ENCODE measurements around the gene MYOM1.
A peak's percentile ranks its signal among the peaks of the same experiment; 100 is the strongest.

Gene MYOM1

GRCh38 chr18:3183103-3183717, 36.6 kb downstream of the MYOM1 start:
- no peak for DNase-seq

- DNase-seq = no peak
These were observed 39.4 kb downstream of the MYOM1 start for GRCh38 chr18:3180325-3180724.

GRCh38 chr18:3179430-3180089, 40.2 kb downstream of the MYOM1 start:
- DNase-seq = no peak

GRCh38 chr18:3177902-3178687, 41.7 kb downstream of the MYOM1 start:
- no peak for DNase-seq

GRCh38 chr18:3175195-3175758, 44.5 kb downstream of the MYOM1 start:
- no peak for DNase-seq

GRCh38 chr18:3172097-3172496, 47.7 kb downstream of the MYOM1 start:
- DNase-seq = no peak

- DNase-seq = no peak
These were observed 48.1 kb downstream of the MYOM1 start for GRCh38 chr18:3171631-3172030.

- no peak for DNase-seq
These were observed 49.2 kb downstream of the MYOM1 start for GRCh38 chr18:3170441-3171161.

- DNase-seq = no peak
These were observed 55.4 kb downstream of the MYOM1 start for GRCh38 chr18:3164381-3164780.

- no peak for DNase-seq
These were observed 55.8 kb downstream of the MYOM1 start for GRCh38 chr18:3163968-3164367.

- no peak for DNase-seq
These were observed 57.6 kb downstream of the MYOM1 start for GRCh38 chr18:3162181-3162580.

- no peak for DNase-seq
These were observed 59.9 kb downstream of the MYOM1 start for GRCh38 chr18:3159830-3160229.

- DNase-seq = no peak
These were observed 62.2 kb downstream of the MYOM1 start for GRCh38 chr18:3157606-3158005.

GRCh38 chr18:3157086-3157485, 62.7 kb downstream of the MYOM1 start:
- no peak for DNase-seq

GRCh38 chr18:3156325-3156640, 63.5 kb downstream of the MYOM1 start:
- DNase-seq = no peak

- DNase-seq = no peak
These were observed 65.6 kb downstream of the MYOM1 start for GRCh38 chr18:3154214-3154613.

- no peak for DNase-seq
These were observed 66.6 kb downstream of the MYOM1 start for GRCh38 chr18:3153107-3153704.

GRCh38 chr18:3152294-3152693, 67.5 kb downstream of the MYOM1 start:
- DNase-seq = no peak

- DNase-seq = peak in 1 of 2 experiments; percentile 32
These were observed 68.1 kb downstream of the MYOM1 start for GRCh38 chr18:3151399-3152264.

GRCh38 chr18:3150688-3151087, 69.1 kb downstream of the MYOM1 start:
- DNase-seq = no peak

GRCh38 chr18:3150274-3150673, 69.5 kb downstream of the MYOM1 start:
- DNase-seq = no peak

Data from NCI-H526 (cell line).